Fibroblast of villous mesenchyme (primary cell): ENCODE results near the gene PIAS1. TPM values are rescaled to one million over a fixed set of nuclear protein-coding genes. Genes with fewer than 3 reads are reported as not detected.

Source experiments
- DNase-seq: peaks from one replicate; pipeline ENCODE4 v3.0.0-alpha.2; 2010; ENCODE audit warnings: low read depth
- H3K4me3 ChIP-seq: 2 replicates; pipeline ENCODE4 v1.5.1; 2011; ENCODE audit warnings: low read depth, mild to moderate bottlenecking, low read length
- CTCF ChIP-seq: IDR thresholded peaks from 2 replicates; pipeline ENCODE4 v1.5.1; 2012; ENCODE audit warnings: low read depth, mild to moderate bottlenecking, low read length; ENCODE audit not compliant: insufficient read depth
- total RNA-seq: library from RNA; depleted of rRNA; stranded (reverse); fragments of >200 nt; gene quantifications from 2 replicates; pipeline ENCODE4 v1.2.3, GENCODE V29; 2012

The PIAS1 gene
- total RNA-seq, 1 donor: 28.9 TPM

GRCh38 chr15:68080334-68080733 lies 26.2 kb downstream of the PIAS1 start:
- no peak for DNase-seq
- H3K4me3 ChIP-seq: no peak overlapping the region
- no peak for TF ChIP-seq CTCF

- H3K4me3 ChIP-seq: no peak overlapping the region
- TF ChIP-seq CTCF: no peak
- no peak for DNase-seq
These were observed 26.7 kb downstream of the PIAS1 start for GRCh38 chr15:68080783-68081182.

GRCh38 chr15:68081869-68082505 lies 27.9 kb downstream of the PIAS1 start:
- DNase-seq: no peak
- H3K4me3 ChIP-seq: no peak overlapping the region
- no peak for TF ChIP-seq CTCF

- DNase-seq: peak; percentile 22
- TF ChIP-seq CTCF: no peak
- H3K4me3 ChIP-seq: no peak overlapping the region
These were observed 28.6 kb downstream of the PIAS1 start for GRCh38 chr15:68082735-68083134.

- TF ChIP-seq CTCF: no peak
- DNase-seq: no peak
- no peak overlapping the region for H3K4me3 ChIP-seq
These were observed 29.3 kb downstream of the PIAS1 start for GRCh38 chr15:68083463-68083862.

- no peak overlapping the region for H3K4me3 ChIP-seq
- DNase-seq: peak; percentile 28
- no peak for TF ChIP-seq CTCF
These were observed 30.9 kb downstream of the PIAS1 start for GRCh38 chr15:68085052-68085451.

- H3K4me3 ChIP-seq: no peak overlapping the region
- TF ChIP-seq CTCF: no peak
- no peak for DNase-seq
These were observed 37.6 kb downstream of the PIAS1 start for GRCh38 chr15:68091743-68092142.
